Transverse colon (tissue), 4 donors: Measurements from ENCODE around the gene C1QB.
A peak's percentile ranks its signal among the peaks of the same experiment; 100 is the strongest.

Source experiments
- CTCF ChIP-seq, 5 experiments: fragments of 200-600 bp in 3 of 5; fragments of 450-650 bp in 2 of 5; sonication (generic) in 3 of 5; IDR thresholded peaks; 1 replicate in 2 of 5; 2 replicates in 3 of 5; pipeline ENCODE4 v1.5.1; 2016 to 2017; ENCODE audit warnings: antibody characterized with exemption in 5 of 5, inconsistent platforms in 3 of 5, mild to moderate bottlenecking in 2 of 5, moderate library complexity in 1 of 5
- EP300 ChIP-seq: sonication (generic); formaldehyde crosslinking; IDR thresholded peaks from one replicate; pipeline ENCODE4 v1.6.1; 2017; ENCODE audit warnings: antibody characterized with exemption, low read depth
- POLR2A ChIP-seq: fragments of 450-650 bp; IDR thresholded peaks from one replicate; pipeline ENCODE4 v1.6.1; 2016; ENCODE audit warnings: antibody characterized with exemption, mild to moderate bottlenecking, moderate library complexity
- POLR2AphosphoS5 ChIP-seq, 3 donors: sonication (generic); formaldehyde crosslinking; IDR thresholded peaks; one replicate each; pipeline ENCODE4 v1.6.1; 2016; ENCODE audit warnings: antibody characterized with exemption in 3 of 3

GRCh38 chr1:22665752-22666151 is 12.7 kb downstream of the C1QB start:
- TF ChIP-seq CTCF (IDR thresholded peaks at IDR 0.05) (peak in 4 of 5 experiments; percentile 44 to 63 (median 54)), POLR2AphosphoS5 (IDR thresholded peaks at IDR 0.05) (no peak), POLR2A (no peak), EP300 (no peak)
